ENCODE results near the gene ELFN1.

DNA sequence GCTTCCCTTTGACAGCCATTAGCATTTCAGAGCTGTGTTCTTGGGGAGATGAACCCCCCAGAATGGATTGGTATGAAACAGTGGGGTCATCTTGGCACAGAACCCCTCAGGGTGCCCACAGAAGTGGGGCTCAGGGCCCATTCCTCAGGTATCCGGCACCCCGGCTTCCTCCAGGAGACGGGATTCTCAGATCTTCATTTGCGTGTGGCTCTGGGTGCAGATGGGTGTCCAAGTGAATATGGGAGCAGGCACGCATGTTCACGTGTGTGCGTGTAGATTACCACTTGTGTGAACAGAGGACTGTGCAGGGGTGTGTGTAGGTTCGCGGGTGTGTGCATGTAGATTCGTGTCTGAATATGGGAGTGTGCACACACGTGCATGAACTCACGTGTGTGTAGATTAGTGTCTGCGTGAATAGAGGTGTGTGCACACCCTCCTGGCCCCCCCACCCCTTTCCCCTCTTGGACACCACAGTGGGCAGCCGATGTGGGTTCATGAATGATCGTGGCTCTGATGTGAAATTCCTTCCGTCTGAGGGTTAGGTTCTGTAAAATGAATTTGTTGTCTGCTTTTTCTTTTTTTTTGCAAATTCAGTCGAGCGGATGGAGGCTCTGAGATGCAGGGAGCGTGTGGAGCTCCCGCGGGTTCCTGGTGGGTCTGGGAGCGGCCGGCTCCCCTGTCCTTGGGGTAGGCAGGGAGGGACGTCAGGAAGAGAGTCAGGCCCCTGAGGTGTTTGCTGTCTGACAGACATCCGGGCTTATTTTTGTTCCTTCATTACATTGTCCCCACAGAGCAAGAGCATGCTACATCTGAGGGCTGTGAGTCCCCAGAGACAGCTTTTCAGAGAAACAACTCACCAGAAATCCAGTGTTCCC is 7.4 kb downstream of the ELFN1 start:
- no peak for TF ChIP-seq CTCF (IDR thresholded peaks at IDR 0.05)
- no peak for TF ChIP-seq POLR2A (IDR thresholded peaks at IDR 0.05)
- TF ChIP-seq POLR2AphosphoS5 (IDR thresholded peaks at IDR 0.05), result no peak
